ENCODE results near the gene IL1RAPL2. TPM values are rescaled to one million over a fixed set of nuclear protein-coding genes. Genes with fewer than 3 reads are reported as not detected.

Gene IL1RAPL2
- total and polyA plus RNA-seq, 11 donors = 0.08 to 0.16 (median 0.10) TPM; not detected in 8

DNA sequence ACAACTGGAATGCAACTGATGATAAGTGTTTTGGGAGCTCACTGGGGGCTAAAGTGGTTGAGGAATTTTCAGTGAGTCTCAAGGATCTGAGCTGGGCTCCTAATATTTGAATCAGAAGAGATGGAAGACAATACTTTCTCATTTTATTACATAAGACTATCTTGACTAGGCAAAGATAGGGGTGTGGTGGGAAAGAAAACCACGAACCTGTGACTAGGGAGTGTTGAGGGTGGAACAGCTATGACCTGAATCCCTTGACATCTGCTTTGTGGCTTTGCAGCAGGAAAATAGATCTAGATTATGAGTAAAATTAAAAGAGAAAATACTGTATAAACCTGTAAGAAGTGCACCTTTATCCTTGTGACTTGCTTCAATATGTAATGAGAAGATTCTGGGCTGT is 949.6 kb downstream of the IL1RAPL2 start:
- DNase-seq = no peak
- 45 to 88% (median 65%) methylated on average over 1 of the region's 1 CpG for WGBS, 4 donors

DNA sequence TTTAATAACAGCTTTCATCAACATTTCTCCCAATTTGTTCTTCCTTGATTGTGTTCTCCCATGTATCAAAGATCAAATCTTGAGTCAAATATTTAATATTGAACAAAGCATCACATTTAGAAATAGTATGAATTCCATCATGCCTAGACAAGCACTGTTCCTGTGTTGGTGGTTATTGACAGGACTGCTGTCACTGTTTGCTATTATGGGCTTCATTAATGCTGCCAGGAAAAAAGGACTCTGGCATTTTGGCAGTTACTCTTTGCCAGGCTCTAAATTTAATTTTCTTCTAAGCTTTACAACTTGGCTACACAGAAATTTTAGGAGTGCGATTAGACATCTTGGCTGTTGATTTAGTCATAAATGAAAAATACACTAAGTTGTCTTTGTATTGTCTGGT is 960.4 kb downstream of the IL1RAPL2 start:
- peaks cover 0 to 1% (median 0%) of the 10 kb centered on the region in 12 donors for H3K9me3 ChIP-seq
- 55 to 67% (median 62%) methylated on average over 1 of the region's 1 CpG for WGBS, 4 donors
- no peaks in the 10 kb centered on the region for H3K36me3 ChIP-seq
- H3K27ac ChIP-seq = peak overlapping the region in 7 of 12 donors; percentile 4 to 69 (median 31)
- TF ChIP-seq CTCF (IDR thresholded peaks at IDR 0.05) = no peak
- no peak for TF ChIP-seq POLR2A (IDR thresholded peaks at IDR 0.05)
- no peaks in the 10 kb centered on the region for H3K4me1 ChIP-seq
- DNase-seq (no peak), ATAC-seq (peak; percentile 51 to 81 (median 78))
- H3K27me3 ChIP-seq = peaks cover 0 to 4% (median 0%) of the 10 kb centered on the region in 9 donors
- H3K4me3 ChIP-seq = no peak overlapping the region
- intact Hi-C loops (cut with DNase I) = no loop called here

More for the DNA sequence above, 949.6 kb downstream of the IL1RAPL2 start:
- Histone ChIP-seq H3K4me3 (no peak overlapping the region), H3K36me3 (no peaks in the 10 kb centered on the region), H3K27ac (no peak overlapping the region), H3K4me1 (no peaks in the 10 kb centered on the region), H3K27me3 (no peaks in the 10 kb centered on the region), H3K9me3 (no peaks in the 10 kb centered on the region)
- no peak for ATAC-seq
- TF ChIP-seq CTCF (IDR thresholded peaks at IDR 0.05) (no peak), POLR2A (IDR thresholded peaks at IDR 0.05) (no peak)
- intact Hi-C loops (cut with DNase I) = no loop called here

GRCh38 chrX:105527759-105528158 is 961.8 kb downstream of the IL1RAPL2 start:
- Histone ChIP-seq H3K4me1 (no peaks in the 10 kb centered on the region), H3K36me3 (no peaks in the 10 kb centered on the region), H3K4me3 (no peak overlapping the region), H3K27ac (peak overlapping the region in 5 of 12 donors; percentile 24 to 74 (median 37)), H3K9me3 (peaks cover 0 to 9% (median 0%) of the 10 kb centered on the region in 12 donors), H3K27me3 (peaks cover 0 to 3% (median 0%) of the 10 kb centered on the region in 9 donors)
- TF ChIP-seq CTCF (IDR thresholded peaks at IDR 0.05) = no peak
- TF ChIP-seq POLR2A (IDR thresholded peaks at IDR 0.05) = no peak
- intact Hi-C loops (cut with DNase I) = no loop called here
- peak in 3 of 4 donors; percentile 49 to 60 (median 56) for ATAC-seq
- 11 to 24% (median 17%) methylated on average over 1 of the region's 1 CpG for WGBS, 4 donors
- peak in 1 of 5 donors; percentile 12 for DNase-seq

DNA sequence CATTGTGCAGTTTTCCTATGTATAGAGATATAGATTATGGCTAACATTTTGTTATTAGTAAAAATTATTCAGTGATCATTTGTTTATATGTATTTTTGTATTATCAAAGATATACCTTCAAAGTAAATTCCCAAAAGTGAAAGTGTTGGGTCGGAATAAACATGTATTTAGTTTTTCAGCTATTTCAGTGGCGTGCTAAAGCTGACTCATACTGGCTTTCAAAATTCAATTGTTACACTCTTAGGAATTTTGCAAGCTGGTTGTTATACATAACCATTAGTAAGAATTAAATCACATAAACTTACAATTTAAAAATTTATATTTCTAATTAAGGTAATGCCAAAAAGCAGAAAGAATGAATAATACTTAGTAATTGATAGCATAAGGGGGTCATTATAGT is 968.0 kb downstream of the IL1RAPL2 start:
- intact Hi-C loops (cut with DNase I) = no loop called here
- TF ChIP-seq POLR2A (IDR thresholded peaks at IDR 0.05) (no peak), CTCF (IDR thresholded peaks at IDR 0.05) (no peak)
- WGBS, 4 donors = 71 to 89% (median 84%) methylated on average over 2 of the region's 2 CpGs
- H3K27me3 ChIP-seq = peaks cover 0 to 14% (median 0%) of the 10 kb centered on the region in 9 donors
- no peak overlapping the region for H3K4me3 ChIP-seq
- no peak for DNase-seq
- no peak for ATAC-seq
- H3K9me3 ChIP-seq = peaks cover 0 to 9% (median 0%) of the 10 kb centered on the region in 12 donors
- no peaks in the 10 kb centered on the region for H3K36me3 ChIP-seq
- no peaks in the 10 kb centered on the region for H3K4me1 ChIP-seq
- H3K27ac ChIP-seq = no peak overlapping the region

Data from heart left ventricle (tissue), 16 donors.